Measurements from ENCODE around the gene ATXN7. TPM values are rescaled to one million over a fixed set of nuclear protein-coding genes. Genes with fewer than 3 reads are reported as not detected.
A peak's percentile ranks its signal among the peaks of the same experiment; 100 is the strongest.

The ATXN7 gene
- total RNA-seq, 1 experiment from 2014 or later, result 36.7 TPM

GRCh38 chr3:63992516-63993209 lies 129.0 kb downstream of the ATXN7 start:
- CTCF ChIA-PET, result interaction anchor here (0.6 to 15.5 kb wide), 25 partner anchors 8 to 1371 kb away, joined by 3 to 359 read pairs (median 4); partner anchors contain the start of gene PSMD6
- Mint-ChIP-seq H3K4me1 (ENCODE audit: insufficient read depth, unreplicated experiment) (no peaks in the 10 kb centered on the region), H3K36me3 (ENCODE audit: insufficient read depth, unreplicated experiment) (peaks cover 76% of the 10 kb centered on the region), H3K27ac (ENCODE audit: low read depth, unreplicated experiment) (peak overlapping the region; percentile 23), H3K4me3 (ENCODE audit: unreplicated experiment) (no peak overlapping the region), H3K9me3 (ENCODE audit: unreplicated experiment) (no peaks in the 10 kb centered on the region), H3K27me3 (ENCODE audit: insufficient read depth, unreplicated experiment) (no peaks in the 10 kb centered on the region)
- no TSS peak for BruUV-seq (replicated peaks)
- no peak for TF ChIP-seq CTCF (IDR thresholded peaks at IDR 0.05; ENCODE audit: unreplicated experiment)
- POLR2A ChIA-PET, result interaction anchor here (0.6 to 8.3 kb wide), 8 partner anchors 10 to 136 kb away, joined by 3 to 58 read pairs (median 6); no protein-coding TSS in a partner anchor
- DNase-seq (ENCODE audit: unreplicated experiment), result no peak
- intact Hi-C loops (cut with micrococcal nuclease), result loop anchor here (1.0 to 10.0 kb wide), 5 partner anchors 16 to 648 kb away; partner anchors contain the start of genes C3orf49 and SCAANT1

- POLR2A ChIA-PET, result interaction anchor here (0.6 to 8.3 kb wide), 8 partner anchors 11 to 137 kb away, joined by 3 to 58 read pairs (median 6); no protein-coding TSS in a partner anchor
These were observed 130.0 kb downstream of the ATXN7 start for GRCh38 chr3:63993653-63994079.

GRCh38 chr3:63995086-63995485 lies 131.4 kb downstream of the ATXN7 start:
- no peak for TF ChIP-seq CTCF (IDR thresholded peaks at IDR 0.05; ENCODE audit: unreplicated experiment)
- DNase-seq (ENCODE audit: unreplicated experiment), result no peak
- ChIA-PET CTCF (interaction anchor here (0.6 to 15.5 kb wide), 14 partner anchors 8 to 491 kb away, joined by 3 to 359 read pairs (median 6); partner anchors contain the start of gene PSMD6), POLR2A (interaction anchor here (0.8 to 8.3 kb wide), 4 partner anchors 10 to 34 kb away, joined by 3 to 58 read pairs (median 12); no protein-coding TSS in a partner anchor)
- Mint-ChIP-seq H3K9me3 (ENCODE audit: unreplicated experiment) (no peaks in the 10 kb centered on the region), H3K4me1 (ENCODE audit: insufficient read depth, unreplicated experiment) (no peaks in the 10 kb centered on the region), H3K4me3 (ENCODE audit: unreplicated experiment) (no peak overlapping the region), H3K27ac (ENCODE audit: low read depth, unreplicated experiment) (no peak overlapping the region), H3K36me3 (ENCODE audit: insufficient read depth, unreplicated experiment) (peaks cover 82% of the 10 kb centered on the region), H3K27me3 (ENCODE audit: insufficient read depth, unreplicated experiment) (no peaks in the 10 kb centered on the region)
- intact Hi-C loops (cut with micrococcal nuclease), result loop anchor here (10.0 kb wide), 1 partner anchor 650 kb away; no protein-coding TSS in a partner anchor
- no TSS peak for BruUV-seq (replicated peaks)

More at GRCh38 chr3:63993653-63994079, 130.0 kb downstream of the ATXN7 start:
- BruUV-seq (replicated peaks), result no TSS peak
- DNase-seq (ENCODE audit: unreplicated experiment), result peak; percentile 77
- Mint-ChIP-seq H3K4me3 (ENCODE audit: unreplicated experiment) (no peak overlapping the region), H3K36me3 (ENCODE audit: insufficient read depth, unreplicated experiment) (peaks cover 76% of the 10 kb centered on the region), H3K27me3 (ENCODE audit: insufficient read depth, unreplicated experiment) (no peaks in the 10 kb centered on the region), H3K9me3 (ENCODE audit: unreplicated experiment) (no peaks in the 10 kb centered on the region), H3K4me1 (ENCODE audit: insufficient read depth, unreplicated experiment) (no peaks in the 10 kb centered on the region), H3K27ac (ENCODE audit: low read depth, unreplicated experiment) (peak overlapping the region; percentile 23)
- CTCF ChIA-PET, result interaction anchor here (0.6 to 15.5 kb wide), 31 partner anchors 9 to 1372 kb away, joined by 3 to 359 read pairs (median 4); partner anchors contain the start of gene PSMD6
- TF ChIP-seq CTCF (IDR thresholded peaks at IDR 0.05; ENCODE audit: unreplicated experiment), result peak; percentile 83
- intact Hi-C loops (cut with micrococcal nuclease), result loop anchor here (1.0 to 10.0 kb wide), 5 partner anchors 17 to 649 kb away; partner anchors contain the start of genes C3orf49 and SCAANT1

Data from MCF 10A (cell line).